GM23338 (cell line): Measurements from ENCODE around the gene SEC63. TPM values are rescaled to one million over a fixed set of nuclear protein-coding genes. Genes with fewer than 3 reads are reported as not detected.

ENCODE experiments used
- ATAC-seq: fragments of 200-7000 bp; cut with Tn5 transposase; 3 replicates; pipeline ENCODE4 v1.9.1; 2020
- DNase-seq: peaks from one replicate; pipeline ENCODE4 v3.0.0-alpha.2; 2015; ENCODE audit warnings: low spot score
- H2AFZ ChIP-seq: fragments of 200-600 bp; sonication (generic); 2 replicates; pipeline ENCODE4 v1.8.0; 2016; ENCODE audit warnings: antibody characterized with exemption, mild to moderate bottlenecking, moderate library complexity
- H3F3A ChIP-seq: fragments of 200-600 bp; sonication (generic); replicated peaks from 2 replicates; pipeline ENCODE4 v1.8.0; 2017; ENCODE audit warnings: antibody characterized with exemption, mixed run types, low read depth
- H3K27ac ChIP-seq: fragments of 200-600 bp; sonication (generic); 2 replicates; pipeline ENCODE4 v1.6.1; 2016; ENCODE audit warnings: low read depth
- H3K27me3 ChIP-seq: fragments of 200-600 bp; sonication (generic); 2 replicates; pipeline ENCODE4 v1.8.0; 2016; ENCODE audit warnings: mild to moderate bottlenecking, mixed run types, moderate library complexity; ENCODE audit not compliant: insufficient read depth
- H3K36me3 ChIP-seq: fragments of 200-600 bp; sonication (generic); 2 replicates; pipeline ENCODE4 v1.8.0; 2016; ENCODE audit warnings: mild to moderate bottlenecking; ENCODE audit not compliant: insufficient read depth
- H3K4me1 ChIP-seq: fragments of 200-600 bp; sonication (generic); 2 replicates; pipeline ENCODE4 v1.8.0; 2016; ENCODE audit warnings: mild to moderate bottlenecking, moderate library complexity; ENCODE audit not compliant: insufficient read depth
- H3K4me2 ChIP-seq: fragments of 200-600 bp; sonication (generic); 2 replicates; pipeline ENCODE4 v1.7.1; 2017; ENCODE audit warnings: mixed run types
- H3K4me3 ChIP-seq: fragments of 200-600 bp; sonication (generic); 2 replicates; pipeline ENCODE4 v1.6.1; 2016; ENCODE audit warnings: mixed run types
- H3K79me2 ChIP-seq: fragments of 200-600 bp; sonication (generic); replicated peaks from 2 replicates; pipeline ENCODE4 v1.8.0; 2017; ENCODE audit warnings: mild to moderate bottlenecking; ENCODE audit not compliant: insufficient read depth
- H3K9me2 ChIP-seq: fragments of 200-600 bp; sonication (generic); 2 replicates; pipeline ENCODE4 v1.8.0; 2017; ENCODE audit not compliant: insufficient read depth
- H4K20me1 ChIP-seq: fragments of 200-600 bp; sonication (generic); replicated peaks from 2 replicates; pipeline ENCODE4 v1.8.0; 2017; ENCODE audit warnings: mild to moderate bottlenecking; ENCODE audit not compliant: insufficient read depth
- H3K27ac Mint-ChIP-seq: 2 replicates; pipeline ENCODE4 v1.8.0; 2020; ENCODE audit warnings: inconsistent platforms, mild to moderate bottlenecking, moderate library complexity, mixed read lengths
- H3K27me3 Mint-ChIP-seq: 3 replicates; pipeline ENCODE4 v1.8.0; 2022; ENCODE audit warnings: low read depth, mild to moderate bottlenecking, moderate library complexity, mixed read lengths, inconsistent platforms; ENCODE audit not compliant: insufficient read depth, poor library complexity
- H3K36me3 Mint-ChIP-seq: 3 replicates; pipeline ENCODE4 v1.8.0; 2021; ENCODE audit warnings: low read depth, mild to moderate bottlenecking, inconsistent platforms, moderate library complexity, mixed read lengths
- H3K4me1 Mint-ChIP-seq: 3 replicates; pipeline ENCODE4 v1.8.0; 2020; ENCODE audit warnings: mild to moderate bottlenecking, inconsistent platforms, mixed read lengths
- H3K4me3 Mint-ChIP-seq: 3 replicates; pipeline ENCODE4 v1.8.0; 2021; ENCODE audit warnings: moderate library complexity, mild to moderate bottlenecking, inconsistent platforms, mixed read lengths
- H3K9me3 Mint-ChIP-seq: 3 replicates; pipeline ENCODE4 v1.8.0; 2020; ENCODE audit warnings: moderate library complexity, mild to moderate bottlenecking, inconsistent platforms, mixed read lengths
- CREB1 ChIP-seq: fragments of 250-450 bp; sonication (Bioruptor Pico); IDR thresholded peaks from 2 replicates; pipeline ENCODE4 v1.5.0; 2020; ENCODE audit warnings: low read depth, mild to moderate bottlenecking, moderate library complexity
- CTCF ChIP-seq, 2 experiments: fragments of 200-600 bp in 1 of 2; sonication (generic) in 1 of 2; conservative IDR thresholded peaks; 2 replicates each; pipeline versions ENCODE4 v1.5.1 to v1.6.1; 2016 to 2017; ENCODE audit warnings: antibody characterized with exemption in 2 of 2, low read depth in 2 of 2, mild to moderate bottlenecking in 2 of 2, moderate library complexity in 1 of 2
- ETS1 ChIP-seq: IDR thresholded peaks from 2 replicates; pipeline ENCODE4 v1.6.1; 2016; ENCODE audit warnings: antibody characterized with exemption
- EZH2 ChIP-seq: fragments of 200-600 bp; sonication (generic); IDR thresholded peaks from one replicate; pipeline ENCODE4 v1.8.0; 2017; ENCODE audit warnings: antibody characterized with exemption, mild to moderate bottlenecking, low read depth; ENCODE audit not compliant: unreplicated experiment
- EZH2phosphoT487 ChIP-seq: fragments of 200-600 bp; sonication (generic); IDR thresholded peaks from one replicate; pipeline ENCODE4 v1.8.1; 2018; ENCODE audit warnings: antibody characterized with exemption; ENCODE audit not compliant: unreplicated experiment
- JUNB ChIP-seq: IDR thresholded peaks from one replicate; pipeline ENCODE4 v1.6.1; 2016; ENCODE audit warnings: antibody characterized with exemption; ENCODE audit not compliant: unreplicated experiment
- NANOG ChIP-seq: IDR thresholded peaks from 2 replicates; pipeline ENCODE4 v1.6.1; 2016; ENCODE audit warnings: antibody characterized with exemption, borderline replicate concordance
- POLR2AphosphoS5 ChIP-seq: IDR thresholded peaks from 2 replicates; pipeline ENCODE4 v1.6.1; 2016; ENCODE audit warnings: antibody characterized with exemption, low read depth
- STAT1 ChIP-seq: IDR thresholded peaks from one replicate; pipeline ENCODE4 v1.6.1; 2016; ENCODE audit warnings: antibody characterized with exemption; ENCODE audit not compliant: unreplicated experiment
- ZNF114 ChIP-seq: fragments of 250-450 bp; sonication (Bioruptor Pico); IDR thresholded peaks from 2 replicates; pipeline ENCODE4 v1.5.0; 2020; ENCODE audit warnings: mild to moderate bottlenecking, moderate library complexity
- ZNF331 ChIP-seq: fragments of 250-450 bp; sonication (Bioruptor Pico); IDR thresholded peaks from 2 replicates; pipeline ENCODE4 v1.5.0; 2020; ENCODE audit warnings: low read depth, mild to moderate bottlenecking, moderate library complexity
- ZNF462 ChIP-seq: fragments of 250-450 bp; sonication (Bioruptor Pico); IDR thresholded peaks from 2 replicates; pipeline ENCODE4 v1.5.0; 2020; ENCODE audit warnings: mild to moderate bottlenecking, moderate library complexity
- polyA plus RNA-seq: library from polyadenylated mRNA; unstranded; fragments of >200 nt; fragmentation: Nextera tagmentation; extraction: Ambion mirVana; gene quantifications from 2 replicates; pipeline ENCODE4 v1.2.1, GENCODE V29; 2016
- total RNA-seq: library from RNA; depleted of rRNA; stranded (reverse); fragments of >200 nt; shearing (Covaris generic); gene quantifications from 2 replicates; pipeline ENCODE4 v1.2.3, GENCODE V29; 2014
- TF ChIP-seq, protein P1 (sequence below): IDR thresholded peaks from one replicate; pipeline ENCODE4 v1.6.1; 2018; ENCODE audit warnings: antibody characterized with exemption; ENCODE audit not compliant: unreplicated experiment

The SEC63 gene
- total and polyA plus RNA-seq, 2 experiments from 2014 or later = 48.2 to 124 TPM

DNA sequence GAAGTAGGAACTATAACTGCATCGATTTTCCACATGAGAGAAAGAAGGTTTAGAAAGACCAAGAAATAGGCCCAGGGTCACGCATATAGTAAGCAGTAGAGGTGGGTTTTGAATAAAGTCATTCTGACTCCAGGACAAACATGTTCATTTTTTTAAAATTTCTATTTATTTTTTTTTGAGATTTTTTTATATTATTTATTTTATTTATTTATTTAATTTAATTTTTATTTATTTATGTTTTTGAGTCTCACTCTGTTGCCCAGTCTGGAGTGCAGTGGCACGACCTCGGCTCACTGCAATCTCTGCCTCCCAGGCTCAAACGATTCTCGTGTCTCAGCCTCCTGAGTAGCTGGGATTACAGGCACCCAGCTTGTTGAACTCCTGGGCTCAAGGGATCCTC lies 13.2 kb upstream of the SEC63 start:
- H3K4me3 Mint-ChIP-seq = no peak overlapping the region

More for the DNA sequence above, 13.2 kb upstream of the SEC63 start:
- H4K20me1 ChIP-seq = no peaks in the 10 kb centered on the region
- peaks cover 14% of the 10 kb centered on the region for H3K4me1 ChIP-seq
- no peak overlapping the region for H2AFZ ChIP-seq
- TF ChIP-seq ZNF462 (no peak), JUNB (no peak), CTCF (conservative IDR thresholded peaks at IDR 0.05; ENCODE audit: low read depth in 2 of 2) (no peak), EZH2 (no peak), ZNF114 (no peak), POLR2AphosphoS5 (no peak), CREB1 (CRISPR knock-in tag) (no peak), ZNF331 (CRISPR knock-in tag) (no peak), STAT1 (no peak), NANOG (no peak), ETS1 (no peak), EZH2phosphoT487 (no peak)
- TF ChIP-seq, protein P1, sequence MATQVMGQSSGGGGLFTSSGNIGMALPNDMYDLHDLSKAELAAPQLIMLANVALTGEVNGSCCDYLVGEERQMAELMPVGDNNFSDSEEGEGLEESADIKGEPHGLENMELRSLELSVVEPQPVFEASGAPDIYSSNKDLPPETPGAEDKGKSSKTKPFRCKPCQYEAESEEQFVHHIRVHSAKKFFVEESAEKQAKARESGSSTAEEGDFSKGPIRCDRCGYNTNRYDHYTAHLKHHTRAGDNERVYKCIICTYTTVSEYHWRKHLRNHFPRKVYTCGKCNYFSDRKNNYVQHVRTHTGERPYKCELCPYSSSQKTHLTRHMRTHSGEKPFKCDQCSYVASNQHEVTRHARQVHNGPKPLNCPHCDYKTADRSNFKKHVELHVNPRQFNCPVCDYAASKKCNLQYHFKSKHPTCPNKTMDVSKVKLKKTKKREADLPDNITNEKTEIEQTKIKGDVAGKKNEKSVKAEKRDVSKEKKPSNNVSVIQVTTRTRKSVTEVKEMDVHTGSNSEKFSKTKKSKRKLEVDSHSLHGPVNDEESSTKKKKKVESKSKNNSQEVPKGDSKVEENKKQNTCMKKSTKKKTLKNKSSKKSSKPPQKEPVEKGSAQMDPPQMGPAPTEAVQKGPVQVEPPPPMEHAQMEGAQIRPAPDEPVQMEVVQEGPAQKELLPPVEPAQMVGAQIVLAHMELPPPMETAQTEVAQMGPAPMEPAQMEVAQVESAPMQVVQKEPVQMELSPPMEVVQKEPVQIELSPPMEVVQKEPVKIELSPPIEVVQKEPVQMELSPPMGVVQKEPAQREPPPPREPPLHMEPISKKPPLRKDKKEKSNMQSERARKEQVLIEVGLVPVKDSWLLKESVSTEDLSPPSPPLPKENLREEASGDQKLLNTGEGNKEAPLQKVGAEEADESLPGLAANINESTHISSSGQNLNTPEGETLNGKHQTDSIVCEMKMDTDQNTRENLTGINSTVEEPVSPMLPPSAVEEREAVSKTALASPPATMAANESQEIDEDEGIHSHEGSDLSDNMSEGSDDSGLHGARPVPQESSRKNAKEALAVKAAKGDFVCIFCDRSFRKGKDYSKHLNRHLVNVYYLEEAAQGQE = no peak
- Mint-ChIP-seq H3K4me1 (peaks cover 22% of the 10 kb centered on the region), H3K27me3 (peaks cover 2% of the 10 kb centered on the region), H3K27ac (no peak overlapping the region), H3K36me3 (no peaks in the 10 kb centered on the region), H3K9me3 (no peaks in the 10 kb centered on the region; the same call in 2 of the 3 replicates)
- no peaks in the 10 kb centered on the region for H3K27me3 ChIP-seq
- H3K79me2 ChIP-seq = no peaks in the 10 kb centered on the region
- H3K4me2 ChIP-seq = no peak overlapping the region
- no peak overlapping the region for H3K4me3 ChIP-seq
- no peak for DNase-seq
- no peak for ATAC-seq
- no peaks in the 10 kb centered on the region for H3K9me2 ChIP-seq
- no peaks in the 10 kb centered on the region for H3K36me3 ChIP-seq
- H3F3A ChIP-seq = no peaks in the 10 kb centered on the region
- no peak overlapping the region for H3K27ac ChIP-seq
